Measurements from ENCODE around the gene CRYGN.

- TF ChIP-seq CTCF (IDR thresholded peaks at IDR 0.05) (no peak), POLR2A (IDR thresholded peaks at IDR 0.05) (no peak)
Measured at GRCh38 chr7:151456276-151456675, 16.3 kb upstream of the CRYGN start.
